Stimulated activated CD8-positive, alpha-beta memory T cell treated with anti-CD3 and anti-CD28 coated beads, Interleukin-2, amount 100 ng/mL, for 48 hours (primary cell): ENCODE data around the gene MXD4.

Experiments
- DNase-seq, 2 donors: peaks; one replicate each; pipeline ENCODE4 v3.0.0-alpha.2; 2020; ENCODE audit warnings: low read depth in 2 of 2

Gene MXD4

GRCh38 chr4:2292646-2293108 is 30.8 kb upstream of the MXD4 start:
- DNase-seq: no peak

GRCh38 chr4:2291705-2292645 is 30.1 kb upstream of the MXD4 start:
- DNase-seq: no peak

- DNase-seq: peak; percentile 31 to 40
Observed at GRCh38 chr4:2290974-2291704, 29.2 kb upstream of the MXD4 start.

GRCh38 chr4:2290488-2290887 is 28.6 kb upstream of the MXD4 start:
- DNase-seq: no peak

- no peak for DNase-seq
Observed at GRCh38 chr4:2289955-2290333, 28.0 kb upstream of the MXD4 start.

GRCh38 chr4:2289311-2289954 is 27.5 kb upstream of the MXD4 start:
- no peak for DNase-seq

GRCh38 chr4:2288051-2288541 is 26.2 kb upstream of the MXD4 start:
- DNase-seq: no peak

GRCh38 chr4:2287594-2287915 is 25.6 kb upstream of the MXD4 start:
- no peak for DNase-seq

GRCh38 chr4:2286904-2287593 is 25.1 kb upstream of the MXD4 start:
- DNase-seq: no peak

- DNase-seq: no peak
Observed at GRCh38 chr4:2285613-2286381, 23.9 kb upstream of the MXD4 start.

GRCh38 chr4:2284934-2285612 is 23.2 kb upstream of the MXD4 start:
- DNase-seq: no peak

- no peak for DNase-seq
Observed at GRCh38 chr4:2284161-2284933, 22.4 kb upstream of the MXD4 start.

- no peak for DNase-seq
Observed at GRCh38 chr4:2283199-2283711, 21.3 kb upstream of the MXD4 start.

- DNase-seq: peak; percentile 26 to 29
Observed at GRCh38 chr4:2281575-2282343, 19.9 kb upstream of the MXD4 start.

GRCh38 chr4:2280531-2281300 is 18.8 kb upstream of the MXD4 start:
- no peak for DNase-seq

GRCh38 chr4:2277956-2278355 is 16.0 kb upstream of the MXD4 start:
- DNase-seq: no peak

GRCh38 chr4:2276581-2277325 is 14.8 kb upstream of the MXD4 start:
- no peak for DNase-seq
